NK-92 treated with Interleukin-12 subunit alpha and Interleukin-12 subunit beta, amount 100 ng/mL, for 24 hours (cell line): ENCODE results near the gene ASCC3.
A peak's percentile ranks its signal among the peaks of the same experiment; 100 is the strongest.

Experiments
- DNase-seq: peaks from one replicate; lab custom pipeline; 2025; lab: John Stamatoyannopoulos, UW

ASCC3 gene

GRCh38 chr6:100491952-100492670 lies 389.0 kb downstream of the ASCC3 start:
- DNase-seq: no peak

GRCh38 chr6:100490065-100490464 lies 391.1 kb downstream of the ASCC3 start:
- no peak for DNase-seq

DNA sequence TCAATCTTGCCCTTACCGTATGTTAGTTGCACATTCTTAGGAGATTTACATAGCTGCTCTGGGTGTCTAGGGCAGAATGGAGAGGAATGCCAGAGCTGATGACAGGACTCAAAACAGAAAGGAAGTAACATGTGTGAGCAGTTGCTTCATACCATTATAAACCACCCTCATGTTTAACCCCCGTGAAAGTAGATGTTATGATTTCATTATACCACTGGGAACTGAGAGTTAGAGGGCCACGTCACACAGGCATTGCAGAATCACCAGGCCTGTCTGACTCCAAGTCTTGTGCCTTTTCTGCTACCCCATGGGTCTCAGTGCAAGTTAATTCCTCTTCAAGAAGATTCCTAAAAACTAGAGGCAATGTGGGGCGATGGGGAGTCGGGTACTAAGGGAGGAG lies 392.9 kb downstream of the ASCC3 start:
- no peak for DNase-seq

GRCh38 chr6:100487638-100488037 lies 393.5 kb downstream of the ASCC3 start:
- no peak for DNase-seq

- DNase-seq: no peak
Observed at GRCh38 chr6:100485268-100485667, 395.9 kb downstream of the ASCC3 start.

- no peak for DNase-seq
Observed at GRCh38 chr6:100484474-100484873, 396.7 kb downstream of the ASCC3 start.

DNA sequence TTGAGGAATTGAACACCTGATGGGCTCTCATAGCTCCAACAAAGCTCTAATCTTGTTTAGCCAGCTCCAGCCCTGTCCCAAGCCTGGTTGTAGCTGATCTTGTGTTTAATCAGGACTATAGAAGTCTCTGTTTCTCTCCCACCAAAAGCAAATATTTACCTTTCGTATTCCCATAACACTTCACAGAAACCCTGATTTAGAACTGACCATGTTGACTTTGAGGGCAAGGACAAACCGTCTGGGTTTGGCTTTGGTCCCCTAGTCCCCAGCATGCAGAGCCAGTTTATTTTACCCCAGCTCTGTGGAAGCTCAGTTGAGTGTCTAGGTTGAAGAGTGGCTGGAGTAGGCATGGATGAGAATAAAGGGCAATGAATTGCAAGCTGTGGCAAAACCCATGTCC lies 398.4 kb downstream of the ASCC3 start:
- DNase-seq: no peak

DNA sequence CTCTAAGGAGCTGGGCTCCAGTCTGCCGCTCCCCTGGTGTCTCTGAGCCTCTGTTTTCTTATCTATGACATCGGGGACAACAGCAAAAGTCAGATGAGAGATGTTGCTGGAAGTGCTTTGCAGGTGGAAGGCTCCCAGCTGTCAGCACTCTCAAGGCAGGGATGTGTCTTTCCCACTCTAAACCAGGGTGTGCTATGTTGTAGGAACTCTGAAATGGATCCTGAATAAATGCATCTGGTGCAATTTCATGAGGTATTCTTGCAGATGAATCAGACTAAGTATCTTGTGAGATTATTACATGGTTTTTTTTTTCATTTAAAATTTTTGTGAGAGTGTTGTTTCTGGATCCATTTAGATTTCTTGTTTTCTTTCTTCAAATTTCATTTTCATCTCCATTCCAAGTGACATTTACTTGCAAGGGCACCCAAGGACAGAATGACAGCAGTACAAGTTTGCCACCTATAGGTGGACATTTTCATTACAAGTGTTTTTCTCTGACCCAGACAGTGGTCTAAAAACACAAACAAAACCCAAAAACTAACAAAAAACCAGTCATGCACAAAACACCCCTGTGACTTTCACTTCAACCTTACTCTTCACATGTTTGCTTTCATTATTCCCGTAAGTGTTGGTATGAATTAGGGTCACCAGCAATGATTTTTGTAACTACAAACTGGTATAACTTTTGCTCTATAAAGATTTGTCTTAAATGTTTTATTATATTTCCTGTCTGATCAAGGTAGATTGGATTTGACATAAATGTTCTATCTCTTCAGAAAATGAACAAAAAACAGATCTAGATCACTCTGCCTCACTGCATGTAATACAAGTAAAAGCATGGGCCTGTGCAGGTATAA lies 401.7 kb downstream of the ASCC3 start:
- no peak for DNase-seq

DNA sequence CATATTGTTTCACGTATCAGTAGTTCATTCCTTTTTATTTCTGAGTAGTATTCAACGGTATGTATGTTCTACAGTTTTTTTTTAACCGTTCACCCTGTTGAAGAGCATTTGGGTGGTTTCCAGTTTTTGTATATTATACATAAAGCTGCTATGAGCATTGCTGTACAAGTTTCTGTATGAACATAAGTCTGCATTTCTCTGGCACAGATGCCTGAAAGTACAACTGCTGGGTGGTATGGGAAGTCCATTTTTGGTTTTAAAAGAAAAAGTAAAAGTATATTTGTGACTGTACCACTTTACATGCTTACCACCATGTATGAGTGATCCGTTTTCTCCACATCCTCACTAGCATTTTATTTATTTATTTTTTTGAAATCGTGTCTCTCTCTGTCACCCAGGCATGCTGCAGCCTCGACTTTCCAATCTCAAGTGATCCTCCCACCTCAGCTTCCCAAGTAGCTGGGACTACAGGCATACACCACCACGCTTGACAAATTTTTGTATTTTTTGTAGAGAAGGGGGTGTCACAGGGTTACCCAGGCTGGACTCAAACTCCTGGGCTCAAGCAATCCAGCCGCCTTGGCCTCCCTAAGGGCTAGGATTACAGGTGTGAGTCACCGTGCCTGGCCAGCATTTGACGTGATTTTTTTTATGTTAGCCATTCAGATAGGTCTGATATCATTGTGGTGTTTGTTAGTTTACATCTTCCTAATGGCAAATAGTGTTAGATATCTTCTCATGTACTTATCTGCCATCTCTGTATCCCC lies 405.4 kb downstream of the ASCC3 start:
- DNase-seq: no peak

- DNase-seq: no peak
Observed at GRCh38 chr6:100473182-100473581, 407.9 kb downstream of the ASCC3 start.

DNA sequence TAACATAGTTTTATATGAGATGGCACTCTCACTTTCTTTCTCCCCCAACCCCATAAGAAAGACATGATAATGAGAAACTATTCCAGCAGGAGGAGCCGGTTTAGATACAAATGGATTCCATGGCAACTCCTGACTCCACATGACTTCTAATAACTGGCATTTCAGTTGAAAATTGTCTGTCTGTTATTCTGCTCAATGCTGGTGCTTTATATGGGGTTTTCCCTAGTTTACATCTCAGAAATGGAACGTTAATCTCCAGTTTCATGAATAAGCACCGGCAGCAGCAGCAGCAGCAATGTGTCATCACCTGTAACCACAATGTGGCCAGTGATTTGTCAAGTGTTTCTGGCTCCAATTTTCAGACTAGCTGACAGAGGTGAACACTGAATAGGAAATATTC lies 408.5 kb downstream of the ASCC3 start:
- peak; percentile 34 for DNase-seq

DNA sequence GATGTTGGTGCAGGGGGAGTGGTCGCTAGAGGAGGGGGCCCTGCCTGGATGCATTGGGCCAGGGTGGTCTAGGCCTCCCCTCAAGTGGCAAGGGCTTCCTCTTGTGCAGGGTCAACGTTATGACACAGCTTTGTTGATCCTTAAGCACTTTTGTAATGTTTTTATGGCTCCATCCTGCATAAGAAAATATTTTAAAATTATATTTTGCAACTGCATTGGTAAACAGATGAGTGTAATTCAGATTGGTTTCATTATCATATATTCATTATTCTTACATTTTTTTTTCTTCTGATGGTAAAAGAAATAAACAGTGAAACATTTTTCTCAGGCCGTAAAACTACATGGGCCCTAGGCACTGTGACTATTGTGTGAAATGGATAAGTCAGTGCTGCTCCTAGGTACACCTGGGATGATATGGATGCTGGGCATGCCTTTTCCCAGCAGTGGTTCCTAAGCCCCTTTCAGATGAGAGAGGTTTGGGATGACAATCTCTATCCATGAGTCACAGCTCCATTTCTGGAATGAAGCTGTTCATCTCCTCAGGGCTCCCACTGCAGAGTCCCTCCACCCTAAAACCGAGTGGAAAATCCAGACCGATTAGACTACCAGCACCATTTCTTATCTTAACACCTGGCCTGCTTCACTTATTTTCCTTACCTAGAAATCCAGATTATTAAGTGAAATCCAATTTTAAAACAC lies 410.6 kb downstream of the ASCC3 start:
- DNase-seq: no peak

- DNase-seq: no peak
Observed at GRCh38 chr6:100469101-100469859, 411.8 kb downstream of the ASCC3 start.

- DNase-seq: no peak
Observed at GRCh38 chr6:100468016-100468622, 413.0 kb downstream of the ASCC3 start.

- no peak for DNase-seq
Observed at GRCh38 chr6:100467129-100468015, 413.8 kb downstream of the ASCC3 start.

GRCh38 chr6:100466410-100467128 lies 414.6 kb downstream of the ASCC3 start:
- no peak for DNase-seq

- DNase-seq: no peak
Observed at GRCh38 chr6:100465701-100466409, 415.3 kb downstream of the ASCC3 start.

GRCh38 chr6:100464903-100465700 lies 416.0 kb downstream of the ASCC3 start, which contains the start of gene SIM1:
Gene SIM1, minus strand, starts transcription at chr6:100464921. Its CDS starts 1,453 bp downstream, at chr6:100463468.
- DNase-seq: no peak
